ENCODE data around the gene LGALS7.
"Not testable (repeated sequence)": the region's sequence is repeated elsewhere in the genome, so short reads cannot be mapped to it uniquely, and the experiment has no call there.

The LGALS7 gene

DNA sequence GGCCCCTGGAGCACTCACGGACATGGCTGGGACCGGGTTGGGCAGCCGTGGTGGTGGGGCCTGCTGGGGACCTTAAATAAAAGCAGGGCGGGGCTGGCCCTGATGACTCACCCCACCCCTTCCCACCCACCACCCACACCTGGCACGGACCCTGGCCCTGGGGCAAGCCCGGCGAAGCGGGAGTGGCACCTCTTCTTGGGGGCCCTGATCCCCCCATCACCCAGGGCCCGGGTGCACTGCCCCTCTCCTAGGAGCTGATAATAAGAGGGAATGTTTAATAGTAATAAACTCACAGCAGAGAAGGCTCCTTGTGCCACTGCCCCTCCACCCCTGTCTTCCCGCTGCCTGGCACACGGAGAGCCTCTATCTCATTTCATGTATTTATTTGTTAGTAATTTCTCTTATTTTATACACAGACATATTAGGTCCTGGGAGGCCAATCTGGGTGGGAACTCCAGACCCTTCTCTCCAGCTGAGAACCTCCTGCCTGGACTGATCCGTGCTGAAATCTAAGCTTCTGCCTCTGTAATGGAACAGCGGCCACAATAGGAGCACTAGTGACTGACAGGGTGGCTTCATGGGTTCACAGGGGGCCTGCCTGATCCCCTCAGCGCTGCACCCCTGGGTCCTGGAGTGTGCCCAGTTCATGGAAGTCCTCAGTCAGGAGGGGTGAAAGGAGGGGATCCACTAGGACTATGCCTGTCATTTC is at the start of gene LGALS7:
Gene LGALS7, minus strand, starts transcription at position 49 of the 709 bp plus-strand sequence. Its CDS starts 25 bp downstream, at position 24.
- no peak for DNase-seq

DNA sequence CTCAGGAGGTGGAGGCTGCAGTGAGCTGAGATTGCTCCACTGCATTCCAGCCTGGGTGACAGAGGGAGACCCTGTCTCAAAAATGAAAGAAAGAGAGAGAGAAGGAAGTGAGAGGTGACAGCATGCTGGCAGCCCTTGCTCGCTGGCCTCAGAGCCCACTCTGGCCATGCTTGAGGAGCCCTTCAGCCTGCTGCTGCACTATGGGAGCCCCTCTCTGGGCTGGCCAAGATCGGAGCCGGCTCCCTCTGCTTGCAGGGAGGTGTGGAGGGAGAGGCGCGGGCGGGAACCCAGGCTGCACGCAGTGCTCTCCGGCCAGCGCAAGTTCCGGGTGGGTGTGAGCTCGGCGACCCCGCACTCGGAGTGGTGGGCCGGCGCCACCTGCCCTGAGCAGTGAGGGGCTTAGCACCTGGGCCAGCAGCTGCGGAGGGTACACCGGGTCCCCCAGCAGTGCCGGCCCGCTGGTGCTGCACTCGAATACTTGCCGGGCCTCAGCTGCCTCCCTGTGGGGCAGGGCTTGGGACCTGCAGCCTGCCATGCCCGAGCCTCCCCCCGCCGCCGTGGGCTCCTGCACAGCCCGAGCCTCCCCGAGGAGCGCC is 48.0 kb upstream of the LGALS7 start:
- not testable (repeated sequence) for DNase-seq

DNA sequence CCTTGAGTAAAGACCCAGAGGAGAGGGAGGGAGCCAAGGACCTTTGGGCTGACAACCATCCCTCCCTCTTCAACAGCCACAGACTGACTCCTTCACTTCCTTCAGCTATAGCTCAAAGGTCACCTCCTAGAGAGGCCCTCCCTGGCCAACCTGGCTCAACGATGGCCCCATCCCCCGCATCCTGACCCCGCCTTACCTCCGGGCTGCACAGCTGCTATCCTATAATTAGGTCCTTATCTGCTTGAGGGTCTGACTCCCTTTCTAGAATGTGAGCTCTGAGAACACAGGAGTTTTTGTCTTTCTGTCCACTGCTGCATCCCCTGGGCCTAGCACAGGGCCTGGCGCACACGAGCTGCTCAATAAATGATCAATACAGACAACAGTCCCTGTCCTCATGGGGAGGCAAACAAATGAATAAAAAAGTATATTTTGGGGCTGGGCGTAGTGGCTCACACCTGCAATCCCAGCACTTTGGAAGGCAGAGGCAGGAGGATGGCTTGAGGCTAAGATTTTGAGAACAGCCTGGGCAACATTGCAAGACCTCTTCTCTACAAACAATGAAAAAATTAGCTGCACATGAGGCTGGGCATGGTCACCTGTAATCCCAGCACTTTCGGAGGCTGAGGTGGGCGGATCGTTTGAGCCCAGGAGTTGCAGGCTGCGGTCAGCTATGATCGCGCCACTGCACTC is 46.1 kb upstream of the LGALS7 start:
- no peak for DNase-seq

DNA sequence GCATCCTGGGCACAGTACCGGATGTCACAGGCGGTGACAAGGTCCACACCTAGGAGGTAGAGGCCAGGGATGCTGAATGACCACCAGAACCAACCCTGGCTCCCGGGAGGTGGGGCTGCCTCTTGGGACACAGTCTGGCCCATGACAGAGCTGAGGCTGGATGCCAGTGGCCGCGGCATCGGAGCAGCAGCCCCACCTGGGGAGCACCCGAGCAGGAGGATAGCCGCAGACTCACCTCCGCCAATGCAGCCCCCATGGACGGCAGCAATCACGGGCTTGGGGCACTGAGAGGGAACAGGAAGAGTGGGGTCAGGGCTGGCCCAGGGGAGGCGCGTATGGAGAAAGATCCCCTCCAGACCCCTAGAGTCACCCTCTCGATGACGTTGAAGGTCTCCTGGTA is 43.8 kb upstream of the LGALS7 start:
- DNase-seq: no peak

DNA sequence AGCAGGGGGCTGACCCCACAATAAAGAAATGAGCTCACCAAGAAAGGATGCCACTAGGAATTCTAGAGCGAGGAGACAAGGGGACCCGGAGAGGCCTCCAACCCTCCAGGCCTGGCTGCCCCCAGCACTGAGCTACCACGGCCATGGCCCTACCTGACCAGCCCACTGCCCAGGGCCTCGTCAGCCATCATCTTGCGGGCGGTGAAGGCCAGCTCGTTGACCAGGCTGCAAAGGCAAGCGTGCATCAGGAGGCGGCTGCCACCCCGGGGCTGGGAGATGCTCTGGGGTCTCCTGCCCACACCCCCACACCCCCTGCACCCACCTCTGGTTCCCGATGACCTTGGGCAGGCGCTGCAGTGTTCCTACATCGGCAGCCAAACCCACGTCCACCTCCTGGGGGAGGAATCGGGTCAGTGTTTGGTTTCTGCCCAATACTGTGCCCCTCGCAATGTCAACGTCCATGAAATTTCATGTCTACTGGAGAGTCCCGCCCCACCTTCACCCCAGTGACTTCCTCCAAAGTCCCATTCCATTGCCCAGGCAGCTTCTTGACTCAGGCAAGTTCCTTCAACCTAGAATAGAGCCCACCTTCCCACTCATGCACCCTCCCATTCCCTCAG is 42.9 kb upstream of the LGALS7 start:
- no peak for DNase-seq

DNA sequence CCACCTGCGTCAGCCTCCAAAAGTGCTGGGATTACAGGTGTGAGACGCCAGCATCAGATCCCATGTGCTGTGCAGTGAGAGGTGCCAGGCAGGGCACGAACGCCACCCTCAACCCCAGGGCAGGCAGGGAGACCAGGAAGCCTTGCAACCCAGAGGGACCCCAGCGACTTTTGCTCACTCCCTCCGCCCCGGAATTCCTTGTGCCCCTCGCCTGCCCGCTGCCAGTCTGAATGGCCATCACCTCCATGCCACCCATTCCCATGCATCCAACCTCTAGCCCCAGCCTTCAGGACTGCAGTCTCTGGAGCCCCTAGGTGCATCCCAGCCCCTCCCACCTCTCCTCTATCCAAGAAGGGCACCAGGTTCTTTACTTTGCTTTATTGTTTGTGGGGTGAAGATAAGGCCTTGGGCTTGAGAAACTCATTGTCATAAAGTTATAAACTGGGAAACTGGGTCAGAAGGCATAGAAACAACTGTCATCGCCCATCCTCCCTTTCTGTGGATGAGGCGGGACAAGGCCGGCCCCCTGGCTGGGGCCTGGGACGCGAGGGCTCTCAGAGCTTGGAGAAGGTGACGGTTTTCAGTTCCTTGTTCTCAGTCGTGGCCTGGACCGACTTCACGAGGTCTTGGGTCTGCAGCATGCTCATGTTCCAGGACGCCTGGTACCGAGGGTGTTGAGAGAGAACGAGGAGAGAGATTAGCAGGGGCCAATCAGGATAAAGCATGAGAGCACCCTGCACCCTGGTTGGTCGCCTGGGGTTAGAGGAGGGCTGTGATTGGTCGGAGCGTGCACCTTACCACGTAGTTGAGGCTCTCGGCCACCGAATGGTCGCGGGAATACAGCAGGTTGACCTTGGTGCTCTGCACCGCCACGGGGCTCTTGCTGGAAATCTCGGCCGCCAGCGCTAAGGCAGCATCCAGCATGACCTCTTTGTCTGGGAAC is 42.0 kb upstream of the LGALS7 start:
- DNase-seq: no peak

DNA sequence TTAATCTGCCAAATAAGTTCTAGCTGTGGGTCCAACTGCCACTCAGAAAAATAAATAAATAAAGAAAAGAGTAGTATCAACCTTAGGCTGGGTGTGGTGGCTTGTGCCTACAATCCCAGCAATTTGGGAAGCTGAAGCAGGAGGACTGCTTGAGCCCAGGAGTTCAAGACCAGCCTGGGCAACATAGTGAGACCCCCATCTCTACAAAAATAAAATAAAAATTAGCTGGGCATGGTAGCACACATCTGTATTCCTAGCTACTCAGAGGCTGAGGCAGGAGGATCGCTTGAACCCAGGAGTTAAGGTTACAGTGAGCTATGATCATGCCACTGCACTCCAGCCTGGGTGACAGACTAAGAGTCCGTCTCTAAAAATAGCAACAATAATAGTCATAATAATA is 40.6 kb upstream of the LGALS7 start:
- DNase-seq: not testable (repeated sequence)

DNA sequence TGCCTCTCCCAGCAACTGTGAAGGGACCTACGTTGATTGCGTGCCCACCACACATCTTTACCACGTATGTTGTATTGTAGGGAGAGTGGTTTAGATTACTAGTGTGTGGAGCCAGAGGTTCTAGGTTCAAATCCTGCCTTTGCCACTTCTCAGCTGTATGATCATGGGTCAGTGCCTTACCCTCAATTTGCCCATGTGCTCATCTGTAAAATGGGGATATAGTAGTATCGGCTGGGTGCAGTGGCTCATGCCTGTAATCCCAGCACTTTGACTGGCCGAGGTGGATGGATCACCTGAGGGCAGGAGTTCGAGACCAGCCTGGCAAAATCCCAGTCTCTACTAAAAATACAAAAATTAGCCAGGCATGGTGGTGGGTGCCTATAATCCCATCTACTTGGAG is 40.0 kb upstream of the LGALS7 start:
- DNase-seq: no peak

DNA sequence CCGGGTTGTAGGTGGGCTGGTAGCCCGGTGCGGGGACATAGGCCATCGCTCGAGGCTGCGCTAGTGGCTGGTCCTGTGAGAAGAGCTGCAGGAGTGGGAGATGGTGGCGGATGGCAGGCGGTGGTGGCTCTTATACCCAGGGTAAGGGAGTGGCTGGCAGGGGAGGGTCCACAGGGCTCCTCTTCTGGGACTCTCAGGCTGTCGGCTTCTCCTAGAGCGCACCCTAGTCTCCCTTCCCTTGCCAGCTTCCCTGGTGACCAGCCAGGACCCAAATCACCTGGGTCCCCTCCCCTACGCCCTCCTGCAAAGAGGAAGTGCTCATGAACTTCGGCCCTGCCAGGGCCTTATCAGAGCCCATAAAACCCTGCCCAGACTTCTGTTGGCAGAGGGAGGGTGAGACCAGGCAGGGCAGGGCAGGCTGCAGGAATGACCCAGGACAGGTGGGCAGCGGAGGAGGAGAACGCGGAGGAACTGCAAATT is 39.6 kb upstream of the LGALS7 start, which contains the start of gene LGALS4:
Gene LGALS4, minus strand, starts transcription at position 105 of the 480 bp plus-strand sequence. Its CDS starts 59 bp downstream, at position 46.
- DNase-seq: no peak

DNA sequence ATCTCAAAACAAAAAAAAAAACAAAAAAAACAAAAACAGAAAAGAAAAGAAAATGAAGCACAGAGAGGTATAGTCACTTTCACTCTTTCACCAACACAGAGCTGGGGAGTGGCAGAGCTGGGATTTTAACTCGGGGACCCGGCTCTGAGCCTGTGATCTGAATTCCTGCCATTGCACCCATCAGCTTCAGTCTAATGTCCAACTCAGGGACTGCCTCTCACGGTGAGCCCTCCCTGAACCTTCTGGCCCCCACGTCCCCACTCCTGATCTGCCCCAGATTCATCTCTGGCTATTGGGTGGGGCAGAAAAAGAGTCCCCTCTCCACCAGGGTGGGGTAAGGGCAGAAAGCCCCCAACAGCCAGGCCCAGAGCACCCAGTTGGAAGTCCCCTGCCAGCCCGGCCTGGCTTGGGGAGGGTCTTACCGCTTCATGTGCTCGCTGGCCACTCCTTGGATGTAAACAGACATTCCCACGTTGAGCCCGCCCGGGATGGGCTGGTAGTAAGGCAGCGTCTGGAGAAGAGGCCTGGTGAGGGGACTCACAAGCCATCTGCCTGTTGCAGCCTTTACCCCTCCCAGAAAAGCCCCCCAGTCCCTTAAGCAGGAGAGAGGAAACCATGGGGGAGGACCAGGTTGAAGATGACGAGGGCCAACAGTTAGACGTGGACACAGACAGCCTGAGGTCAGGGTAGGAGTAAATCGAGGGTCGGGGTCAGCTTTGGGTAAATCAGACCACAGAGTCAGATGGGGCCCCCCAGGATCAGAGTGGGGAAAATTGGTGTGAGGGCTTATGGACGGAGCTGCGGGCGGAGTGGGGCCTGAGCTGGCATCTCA is 38.9 kb upstream of the LGALS7 start:
- DNase-seq: no peak

DNA sequence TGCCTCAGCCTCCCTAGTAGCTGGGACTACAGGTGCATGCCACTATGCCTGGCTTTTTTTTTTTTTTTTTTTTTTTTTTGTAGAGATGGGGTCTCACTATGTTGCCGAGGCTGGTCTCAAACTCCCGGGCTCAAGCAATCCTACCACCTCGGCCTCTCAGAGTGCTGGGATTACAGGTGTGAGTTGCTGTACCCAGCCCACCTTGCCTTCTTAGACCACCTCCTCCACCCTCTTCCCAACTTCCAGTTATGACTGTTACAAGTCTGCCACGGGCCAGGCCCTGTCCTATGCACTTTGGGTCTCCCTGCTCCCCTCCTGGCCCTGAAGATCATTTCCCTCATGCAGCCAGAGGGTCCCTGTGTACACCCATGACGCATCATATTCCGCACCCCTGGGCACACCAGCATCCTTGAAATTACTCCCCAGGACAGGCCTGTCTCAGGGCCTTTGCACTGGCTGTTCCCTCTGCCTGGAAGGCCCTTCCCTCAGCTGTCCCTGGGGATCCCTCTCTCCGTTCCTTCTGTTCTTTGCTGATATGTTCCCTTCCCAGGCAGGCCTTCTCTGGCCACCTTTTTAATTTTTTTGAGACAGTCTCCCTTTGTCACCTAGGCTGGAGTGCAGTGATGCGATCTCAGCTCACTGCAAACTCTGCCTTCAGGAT is 36.4 kb upstream of the LGALS7 start:
- DNase-seq: no peak

DNA sequence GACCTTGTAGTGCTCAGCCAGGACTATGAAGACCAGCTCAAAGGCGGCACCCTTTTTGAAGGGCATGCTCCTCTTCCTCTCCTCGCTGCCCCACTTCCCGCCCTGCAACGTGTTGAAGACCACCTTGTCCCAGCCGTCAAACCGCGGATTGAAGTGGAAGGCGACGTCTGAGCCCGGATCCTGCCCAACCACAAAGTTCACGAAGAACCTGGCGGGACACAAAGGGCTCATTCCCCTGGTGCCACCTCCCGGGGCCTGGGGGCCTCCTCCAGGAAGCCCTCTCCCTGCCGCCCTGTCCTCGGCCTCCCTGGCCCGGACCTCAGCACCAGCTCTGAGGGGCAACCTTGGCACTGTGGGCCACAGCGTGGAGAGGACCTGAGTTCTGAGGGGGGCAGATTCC is 35.4 kb upstream of the LGALS7 start:
- no peak for DNase-seq

DNA sequence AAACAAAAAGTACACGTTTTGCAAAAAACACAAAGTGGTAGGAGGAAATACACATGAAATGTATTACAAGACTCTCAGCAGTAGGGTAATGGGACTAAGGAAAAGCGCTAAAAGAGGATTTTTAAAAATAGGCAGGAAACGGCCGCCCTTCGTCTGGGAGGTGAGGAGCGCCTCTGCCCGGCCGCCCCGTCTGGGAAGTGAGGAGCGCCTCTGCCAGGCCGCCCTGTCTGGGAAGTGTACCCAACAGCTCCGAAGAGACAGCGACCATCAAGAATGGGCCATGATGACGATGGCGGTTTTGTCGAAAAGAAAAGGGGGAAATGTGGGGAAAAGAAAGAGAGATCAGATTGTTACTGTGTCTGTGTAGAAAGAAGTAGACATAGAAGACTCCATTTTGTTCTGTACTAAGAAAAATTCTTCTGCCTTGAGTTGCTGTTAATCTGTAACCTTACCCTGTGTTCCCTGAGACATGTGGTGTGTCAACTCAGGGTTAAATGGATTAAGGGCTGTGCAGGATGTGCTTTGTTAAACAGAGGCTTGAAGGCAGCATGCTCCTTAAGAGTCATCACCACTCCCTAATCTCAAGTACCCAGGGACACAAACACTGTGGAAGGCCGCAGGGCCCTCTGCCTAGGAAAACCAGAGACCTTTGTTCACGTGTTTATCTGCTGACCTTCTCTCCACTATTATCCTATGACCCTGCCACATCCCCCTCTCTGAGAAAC is 34.2 kb upstream of the LGALS7 start:
- not testable (repeated sequence) for DNase-seq

DNA sequence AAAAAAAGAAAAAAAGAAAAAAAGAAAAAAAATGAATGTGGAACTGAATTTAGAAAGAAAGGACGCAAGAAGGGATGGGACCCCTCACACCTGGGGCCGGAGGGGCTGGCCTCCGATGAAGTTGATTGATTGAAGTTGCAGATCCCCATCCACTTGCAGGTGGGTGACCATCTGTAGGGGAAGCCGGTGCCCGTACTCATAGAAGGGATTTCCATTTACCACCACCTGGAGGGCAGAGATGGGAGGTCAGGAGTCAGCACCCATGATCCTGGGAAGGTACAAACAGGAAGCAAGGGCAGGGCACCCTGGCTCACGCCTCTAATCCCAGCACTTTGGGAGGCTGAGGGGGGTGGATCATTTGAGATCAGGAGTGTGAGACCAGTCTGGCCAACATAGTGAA is 33.1 kb upstream of the LGALS7 start:
- no peak for DNase-seq

DNA sequence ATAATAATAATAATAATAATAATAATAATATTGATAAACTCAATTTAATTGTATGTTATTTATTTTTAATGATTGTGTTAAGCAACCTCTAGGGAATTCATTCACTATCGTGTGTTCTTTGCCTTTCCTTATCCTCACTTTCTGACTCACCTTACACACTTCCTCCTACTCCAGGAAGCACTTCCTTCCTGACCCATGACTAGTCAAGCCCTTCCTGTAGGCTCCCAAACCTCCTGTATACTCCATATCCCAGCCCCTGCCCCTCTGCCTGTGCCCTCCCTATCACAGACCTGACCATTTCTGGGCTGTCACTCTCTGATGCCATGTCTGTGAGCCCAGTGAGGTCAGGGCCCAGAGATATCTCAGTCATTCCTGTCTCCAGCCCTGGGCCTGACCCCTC is 31.9 kb upstream of the LGALS7 start:
- DNase-seq: no peak

DNA sequence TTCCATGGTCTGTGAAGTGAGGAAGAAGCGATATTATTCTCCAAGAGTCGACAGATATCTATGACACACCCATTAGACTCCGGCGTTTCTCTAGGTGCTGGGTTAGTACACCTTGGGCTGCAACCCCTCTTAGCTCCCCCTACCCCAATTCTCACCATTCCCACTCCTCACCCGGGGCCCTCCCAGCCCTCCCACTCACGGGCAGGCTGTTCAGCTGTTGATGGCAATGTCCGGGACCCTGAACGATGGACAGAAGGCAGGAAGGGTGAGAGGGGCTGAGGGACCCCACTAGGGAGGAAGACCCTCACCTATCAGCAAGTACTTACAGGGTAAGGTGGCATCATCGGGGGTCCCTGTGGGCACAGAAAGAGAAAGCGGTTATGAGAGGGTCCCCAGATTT is 30.2 kb upstream of the LGALS7 start:
- no peak for DNase-seq

DNA sequence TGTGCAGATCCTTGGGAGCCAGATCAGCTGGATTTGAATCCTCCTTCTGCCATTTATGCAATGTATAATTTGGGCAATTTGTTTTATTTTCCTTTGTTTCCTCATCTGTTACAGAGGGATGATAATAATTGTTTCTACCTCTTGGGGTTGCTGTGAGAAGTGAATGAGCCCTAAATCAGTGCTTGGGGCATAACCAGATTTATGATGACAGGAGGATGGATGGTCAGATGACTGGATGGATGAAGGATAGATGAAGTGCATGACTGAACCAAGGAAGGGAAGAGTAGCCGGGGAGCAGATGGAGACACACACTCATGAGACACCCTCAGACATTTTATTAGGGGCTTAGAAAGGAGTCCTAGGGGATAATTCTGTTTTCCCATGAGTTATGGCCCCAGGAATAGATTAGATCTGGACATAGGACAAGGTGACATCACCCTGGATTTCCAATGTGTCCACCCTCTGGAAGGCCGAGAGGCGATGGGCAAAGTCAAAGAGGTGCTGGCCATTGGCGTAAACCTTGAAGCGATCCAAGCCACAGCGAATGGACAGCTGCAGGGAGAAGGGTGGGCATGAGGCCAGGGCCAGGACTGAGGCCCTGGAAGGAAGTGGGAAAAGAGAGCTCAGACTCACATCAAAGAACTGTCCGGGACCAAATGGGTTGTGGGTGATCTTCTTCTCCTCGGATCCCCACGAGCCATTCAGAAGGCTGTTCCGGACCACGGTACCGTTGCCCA is 28.2 kb upstream of the LGALS7 start:
- no peak for DNase-seq

DNA sequence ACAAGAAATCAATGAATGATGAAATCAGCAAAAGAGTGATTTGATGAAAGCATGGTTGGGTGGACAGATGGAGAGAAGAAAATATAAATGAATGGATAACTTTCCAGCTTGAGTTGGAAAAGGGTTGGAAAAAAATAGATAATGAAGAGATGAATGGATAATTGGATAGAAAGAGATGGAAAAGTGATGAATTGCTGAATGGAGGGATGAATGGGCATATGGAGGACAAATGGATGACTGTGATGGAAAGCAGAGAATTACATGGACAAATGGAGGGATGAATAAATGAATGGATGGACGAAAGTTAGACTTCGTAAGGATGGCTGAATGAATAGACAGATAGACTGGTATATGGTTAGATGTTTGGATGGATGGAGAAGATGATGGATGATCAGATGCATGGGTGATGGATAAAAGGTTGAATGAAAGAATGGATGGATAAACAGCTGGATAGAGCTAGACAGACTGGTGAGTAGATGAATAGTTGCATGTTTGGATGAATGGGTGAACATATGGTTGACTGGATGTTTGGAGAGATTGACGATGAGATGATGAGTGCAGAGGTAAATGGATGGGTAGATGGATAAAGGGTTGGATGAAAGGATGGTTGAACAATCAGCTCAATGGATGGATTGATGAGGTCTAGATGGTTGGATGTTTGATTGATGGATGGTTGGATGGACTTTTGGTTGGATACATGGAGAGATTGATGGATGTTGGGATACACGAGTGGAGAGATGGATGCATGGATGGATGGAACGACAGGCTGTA is 27.4 kb upstream of the LGALS7 start:
- DNase-seq: no peak

DNA sequence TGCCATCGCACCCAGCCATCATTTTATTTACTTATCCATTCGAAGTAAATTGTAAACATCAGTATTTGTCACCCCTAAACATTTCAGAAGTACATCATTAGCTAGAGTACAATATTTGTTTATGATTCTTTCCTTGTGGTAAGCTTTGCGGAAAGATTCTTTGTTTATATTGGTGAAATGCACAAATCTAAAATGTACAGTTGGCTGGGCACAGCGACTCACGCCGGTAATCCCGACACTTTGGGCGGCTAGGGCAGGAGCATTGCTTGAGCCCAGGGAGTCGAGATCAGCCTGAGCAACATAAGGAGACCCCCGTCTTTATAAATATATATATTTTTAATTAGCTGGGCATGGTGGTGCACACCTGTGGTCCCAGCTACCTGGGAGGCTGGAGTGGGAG is 25.8 kb upstream of the LGALS7 start:
- DNase-seq: no peak

Measured in activated CD4-positive, alpha-beta T cell treated with anti-CD3 and anti-CD28 coated beads, Interleukin-2, amount 50 U/mL, for 4 hours (primary cell).